ENCODE measurements around the gene DNAJC18.

The DNAJC18 gene

DNA sequence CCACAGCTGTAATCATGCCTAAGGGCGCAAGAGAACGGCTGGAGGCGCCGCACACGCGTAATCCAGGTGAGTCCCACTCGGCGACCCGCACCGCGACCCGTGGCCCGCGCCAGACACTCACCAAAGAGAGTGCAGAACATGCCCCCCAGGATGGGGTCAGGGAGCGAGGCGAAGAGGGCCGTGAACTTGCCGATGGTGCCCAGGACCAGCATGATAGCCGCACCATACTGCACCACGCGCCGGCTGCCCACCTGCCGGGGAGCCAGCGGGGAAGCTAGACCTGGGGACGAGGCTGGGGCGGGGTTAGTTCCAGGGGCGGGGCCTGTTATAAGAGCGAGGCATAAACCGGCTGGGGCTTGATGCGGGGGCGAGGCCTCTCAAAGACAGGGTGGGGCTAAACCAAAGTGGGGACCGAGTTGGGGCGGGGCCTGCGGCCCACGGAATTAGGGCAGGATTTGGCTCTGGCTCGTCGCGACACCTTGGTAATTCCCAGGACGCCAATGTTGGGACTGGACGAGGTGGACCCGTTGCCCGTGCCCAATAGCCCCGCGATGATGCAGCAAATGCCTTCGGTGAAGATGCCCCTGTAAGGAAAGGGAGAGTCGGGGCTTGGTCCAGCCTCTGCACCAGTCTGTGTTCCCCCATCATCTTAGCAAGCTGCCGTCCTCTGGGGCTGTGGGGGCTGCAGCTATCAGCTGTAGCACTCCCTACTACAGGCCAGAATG, 61.1 kb downstream of the DNAJC18 start:
- TF ChIP-seq POLR2A (IDR thresholded peaks at IDR 0.05; ENCODE audit: low read length) (no peak), GATA1 (IDR thresholded peaks at IDR 0.05; ENCODE audit: low read depth, low read length) (no peak)
- DNase-seq: peak; percentile 20 to 24

DNA sequence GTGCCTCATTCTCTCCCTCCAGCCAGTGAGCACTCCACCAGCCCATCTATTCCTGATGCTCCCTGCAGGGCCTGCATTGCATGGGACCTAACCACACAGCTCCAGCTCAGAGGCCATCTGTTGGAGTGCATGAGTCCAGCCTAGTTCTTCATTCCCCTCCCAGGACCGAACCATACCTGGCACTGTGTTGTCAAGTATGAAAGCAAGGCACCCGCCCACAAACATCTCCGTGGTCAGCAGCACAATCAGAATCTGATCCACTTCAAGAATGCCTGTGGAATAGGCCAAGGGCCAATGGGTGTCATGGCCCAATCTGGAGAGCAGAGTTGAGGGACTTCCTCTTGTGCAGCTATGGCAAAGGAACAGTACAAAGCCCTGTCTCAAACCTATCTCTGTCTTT, 62.1 kb downstream of the DNAJC18 start:
- TF ChIP-seq POLR2A (IDR thresholded peaks at IDR 0.05; ENCODE audit: low read length): no peak
- TF ChIP-seq GATA1 (IDR thresholded peaks at IDR 0.05; ENCODE audit: low read depth, low read length): no peak
- no peak for DNase-seq

GRCh38 chr5:139376364-139376763, 63.0 kb downstream of the DNAJC18 start:
- no peak for TF ChIP-seq POLR2A (IDR thresholded peaks at IDR 0.05; ENCODE audit: low read length)
- TF ChIP-seq GATA1 (IDR thresholded peaks at IDR 0.05; ENCODE audit: low read depth, low read length): no peak
- DNase-seq: no peak

GRCh38 chr5:139374909-139375308, 64.4 kb downstream of the DNAJC18 start:
- no peak for DNase-seq
- TF ChIP-seq GATA1 (IDR thresholded peaks at IDR 0.05; ENCODE audit: low read depth, low read length) (no peak), POLR2A (IDR thresholded peaks at IDR 0.05; ENCODE audit: low read length) (no peak)

- TF ChIP-seq GATA1 (IDR thresholded peaks at IDR 0.05; ENCODE audit: low read depth, low read length) (no peak), POLR2A (IDR thresholded peaks at IDR 0.05; ENCODE audit: low read length) (no peak)
- no peak for DNase-seq
Observed at GRCh38 chr5:139371482-139372435, 67.6 kb downstream of the DNAJC18 start.

DNA sequence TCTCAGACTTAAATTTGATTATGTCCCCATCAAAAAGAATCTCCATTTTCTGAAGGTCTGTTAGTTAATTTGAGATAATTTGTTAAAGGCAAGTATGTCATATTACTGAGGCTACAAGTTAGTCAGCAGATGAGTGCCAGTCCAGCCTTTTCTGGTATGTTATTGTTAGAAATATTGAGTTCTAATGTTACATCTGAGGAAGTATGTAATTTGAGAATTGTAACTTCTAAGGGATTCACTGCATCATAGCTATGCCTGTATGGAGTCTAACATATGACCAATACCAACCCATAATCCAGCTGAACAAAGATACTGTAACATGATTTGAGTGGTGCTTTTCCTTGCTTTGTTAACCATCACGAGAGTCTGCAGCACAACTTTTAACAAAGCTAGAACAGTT, 70.1 kb downstream of the DNAJC18 start:
- TF ChIP-seq GATA1 (IDR thresholded peaks at IDR 0.05; ENCODE audit: low read depth, low read length) (no peak), POLR2A (IDR thresholded peaks at IDR 0.05; ENCODE audit: low read length) (no peak)

GRCh38 chr5:139368613-139369012, 70.7 kb downstream of the DNAJC18 start:
- TF ChIP-seq POLR2A (IDR thresholded peaks at IDR 0.05; ENCODE audit: low read length) (no peak), GATA1 (IDR thresholded peaks at IDR 0.05; ENCODE audit: low read depth, low read length) (no peak)
- DNase-seq: peak in 1 of 2 experiments; percentile 51

More for the DNA sequence above, 70.1 kb downstream of the DNAJC18 start:
- no peak for DNase-seq

DNA sequence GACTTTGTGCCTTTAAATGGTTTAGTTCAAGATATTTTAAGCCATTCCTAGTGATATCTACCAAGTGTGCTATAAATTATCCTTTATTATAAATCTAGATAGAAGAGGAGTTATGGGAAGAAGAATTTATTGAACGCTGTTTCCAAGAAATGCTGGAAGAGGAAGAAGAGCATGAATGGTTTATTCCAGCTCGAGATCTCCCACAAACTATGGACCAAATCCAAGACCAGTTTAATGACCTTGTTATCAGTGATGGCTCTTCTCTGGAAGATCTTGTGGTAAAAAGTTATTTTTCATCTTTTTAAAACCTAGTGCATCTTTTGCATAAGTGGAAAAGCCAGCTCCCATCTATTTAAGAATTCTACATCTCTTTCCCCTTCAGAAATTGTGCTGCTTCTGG, 74.9 kb downstream of the DNAJC18 start:
- no peak for DNase-seq
- TF ChIP-seq GATA1 (IDR thresholded peaks at IDR 0.05; ENCODE audit: low read depth, low read length): no peak
- TF ChIP-seq POLR2A (IDR thresholded peaks at IDR 0.05; ENCODE audit: low read length): no peak

- DNase-seq: no peak
- TF ChIP-seq POLR2A (IDR thresholded peaks at IDR 0.05; ENCODE audit: low read length): no peak
- TF ChIP-seq GATA1 (IDR thresholded peaks at IDR 0.05; ENCODE audit: low read depth, low read length): no peak
Observed at GRCh38 chr5:139363937-139364336, 75.4 kb downstream of the DNAJC18 start.

DNA sequence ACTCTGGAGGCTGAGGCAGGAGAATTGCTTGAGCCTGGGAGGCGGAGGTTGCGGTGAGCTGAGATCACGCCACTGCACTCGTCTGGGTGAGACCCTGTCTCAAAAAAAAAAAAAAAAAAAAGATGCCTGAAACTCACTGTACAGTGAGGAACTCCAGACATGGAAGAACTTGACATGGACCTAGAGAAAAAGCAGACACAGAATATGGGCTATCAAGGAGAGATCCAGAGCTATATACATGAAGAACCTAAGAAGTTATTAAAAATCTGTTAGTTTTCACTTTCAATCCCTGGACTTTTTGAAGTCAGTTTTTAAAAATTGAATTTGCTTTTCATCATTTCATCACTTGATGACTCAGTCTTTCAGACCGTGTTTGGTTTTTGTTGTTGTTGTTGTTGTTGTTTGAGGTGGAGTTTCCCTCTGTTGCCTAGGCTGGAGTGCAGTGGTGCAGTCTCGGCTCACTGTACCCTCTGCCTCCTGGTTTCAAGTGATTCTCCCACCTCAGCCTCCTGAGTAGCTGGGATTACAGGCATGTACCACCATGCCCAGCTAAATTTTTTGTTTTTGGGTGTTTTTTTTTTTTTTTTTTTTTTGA, 77.4 kb downstream of the DNAJC18 start:
- no peak for DNase-seq
- TF ChIP-seq POLR2A (IDR thresholded peaks at IDR 0.05; ENCODE audit: low read length) (no peak), GATA1 (IDR thresholded peaks at IDR 0.05; ENCODE audit: low read depth, low read length) (no peak)

GRCh38 chr5:139360384-139360783, 78.9 kb downstream of the DNAJC18 start:
- TF ChIP-seq GATA1 (IDR thresholded peaks at IDR 0.05; ENCODE audit: low read depth, low read length): no peak
- no peak for TF ChIP-seq POLR2A (IDR thresholded peaks at IDR 0.05; ENCODE audit: low read length)
- DNase-seq: no peak
